Mesothelial cell of epicardium (in vitro differentiated cells): ENCODE measurements around the gene PNPLA2. TPM values are rescaled to one million over a fixed set of nuclear protein-coding genes. Genes with fewer than 3 reads are reported as not detected.

ENCODE experiments used
- total RNA-seq: library from RNA; stranded (reverse); gene quantifications from 3 replicates; pipeline ENCODE4 v1.2.1, GENCODE V29; 2021

Gene PNPLA2
- total RNA-seq, 1 donor from 2014 or later: 50.9 TPM

Other genes starting within 250 kb of the PNPLA2 start
- gene PHRF1, start 242.4 kb upstream of the PNPLA2 start, total RNA-seq: 48.2 to 51.1 TPM (median 49.7 TPM) in 3 replicates
- 20.8 to 24.5 TPM (median 21.9 TPM) in 3 replicates for gene IRF7, start 203.0 kb upstream of the PNPLA2 start, total RNA-seq
- 0.27 to 0.58 TPM (median 0.34 TPM) in 3 replicates for gene CDHR5, start 194.0 kb upstream of the PNPLA2 start, total RNA-seq
- 1.2 to 1.7 TPM (median 1.3 TPM) in 3 replicates for gene SCT, start 191.7 kb upstream of the PNPLA2 start, total RNA-seq
- 2.1 to 3.1 TPM (median 2.5 TPM) in 3 replicates for gene DRD4, start 181.6 kb upstream of the PNPLA2 start, total RNA-seq
- 59.6 to 64.9 TPM (median 64.0 TPM) in 3 replicates for gene DEAF1, start 123.7 kb upstream of the PNPLA2 start, total RNA-seq
- gene TMEM80, start 123.1 kb upstream of the PNPLA2 start, total RNA-seq: 25.7 to 30.7 TPM (median 28.7 TPM) in 3 replicates
- gene EPS8L2, start 112.7 kb upstream of the PNPLA2 start, total RNA-seq: 105 to 112 TPM (median 111 TPM) in 3 replicates
- gene TALDO1, start 71.5 kb upstream of the PNPLA2 start, total RNA-seq: 86.9 to 97.5 TPM (median 89.7 TPM) in 3 replicates
- 81.1 to 91.2 TPM (median 83.9 TPM) in 3 replicates for gene GATD1, start 41.4 kb upstream of the PNPLA2 start, total RNA-seq
- gene CEND1, start 28.8 kb upstream of the PNPLA2 start, total RNA-seq: not detected in 3 replicates
- gene SLC25A22, start 20.6 kb upstream of the PNPLA2 start, total RNA-seq: 34.3 to 37.2 TPM (median 35.7 TPM) in 3 replicates
- 40.1 to 43.7 TPM (median 43.1 TPM) in 3 replicates for gene PIDD1, start 13.7 kb upstream of the PNPLA2 start, total RNA-seq
- gene RPLP2, start 8.9 kb upstream of the PNPLA2 start, total RNA-seq: 1,651 to 1,738 TPM (median 1,657 TPM) in 3 replicates
- 9.9 to 10.6 TPM (median 10.0 TPM) in 3 replicates for gene CRACR2B, start 9.0 kb downstream of the PNPLA2 start, total RNA-seq
- gene CD151, start 14.0 kb downstream of the PNPLA2 start, total RNA-seq: 125 to 142 TPM (median 140 TPM) in 3 replicates
- gene POLR2L, start 23.6 kb downstream of the PNPLA2 start, total RNA-seq: 78.7 to 80.2 TPM (median 79.8 TPM) in 3 replicates
- gene TSPAN4, start 23.9 kb downstream of the PNPLA2 start, total RNA-seq: 94.1 to 98.8 TPM (median 96.6 TPM) in 3 replicates
- 88.3 to 95.9 TPM (median 95.4 TPM) in 3 replicates for gene CHID1, start 91.9 kb downstream of the PNPLA2 start, total RNA-seq
- 74.9 to 89.1 TPM (median 86.6 TPM) in 3 replicates for gene AP2A2, start 107.0 kb downstream of the PNPLA2 start, total RNA-seq
- not detected in 3 replicates for gene MUC6, start 217.8 kb downstream of the PNPLA2 start, total RNA-seq